ENCODE data around the gene SULT1C2.

SULT1C2 gene

GRCh38 chr2:108297436-108298141 lies 8.9 kb downstream of the SULT1C2 start:
- TF ChIP-seq CTCF (IDR thresholded peaks at IDR 0.05), result no peak

DNA sequence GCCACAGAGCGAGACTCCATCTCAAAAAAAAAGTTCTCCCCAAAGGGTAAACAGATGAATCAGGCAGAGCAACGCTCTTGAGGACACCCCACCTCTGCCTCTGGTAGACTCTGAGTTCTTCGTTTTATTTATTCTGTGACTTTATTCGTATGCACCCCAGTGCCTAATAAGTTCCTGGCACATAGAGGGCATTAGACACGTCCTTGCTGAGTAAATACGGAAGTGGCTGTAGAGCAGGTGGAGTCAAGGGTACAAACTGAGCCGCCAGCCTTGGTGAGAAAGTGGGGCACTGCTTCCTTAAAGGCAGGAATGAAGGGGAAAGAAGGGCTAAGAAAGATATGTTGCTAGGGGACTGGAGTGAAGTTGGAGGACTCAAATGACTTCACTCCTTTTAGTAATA lies 12.9 kb downstream of the SULT1C2 start:
- no peak for TF ChIP-seq CTCF (IDR thresholded peaks at IDR 0.05)

- TF ChIP-seq CTCF (IDR thresholded peaks at IDR 0.05), result no peak
Observed at GRCh38 chr2:108304975-108305374, 16.3 kb downstream of the SULT1C2 start.

DNA sequence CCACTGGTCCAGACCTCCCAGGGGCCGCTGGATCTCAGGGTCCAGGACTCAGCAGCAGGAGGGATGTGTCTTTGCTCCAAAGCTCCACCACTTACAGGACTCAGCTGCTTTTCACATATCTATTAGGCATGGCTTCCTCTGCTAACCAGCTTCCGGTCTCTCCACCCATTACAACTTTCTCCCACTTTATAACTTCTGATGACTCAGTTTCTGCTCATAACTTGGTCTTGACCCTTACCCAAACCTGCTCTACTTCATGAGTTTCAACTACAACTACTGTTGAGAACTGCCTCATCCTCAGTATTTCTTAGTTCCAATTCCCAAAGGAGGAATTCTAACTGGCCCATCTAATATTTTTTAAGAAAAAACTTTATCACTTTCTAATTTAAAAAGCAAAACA lies 17.2 kb downstream of the SULT1C2 start:
- TF ChIP-seq CTCF (IDR thresholded peaks at IDR 0.05), result no peak

GRCh38 chr2:108309903-108310302 lies 21.2 kb downstream of the SULT1C2 start:
- TF ChIP-seq CTCF (IDR thresholded peaks at IDR 0.05), result no peak

- no peak for TF ChIP-seq CTCF (IDR thresholded peaks at IDR 0.05)
Observed at GRCh38 chr2:108314586-108315296, 26.0 kb downstream of the SULT1C2 start.

DNA sequence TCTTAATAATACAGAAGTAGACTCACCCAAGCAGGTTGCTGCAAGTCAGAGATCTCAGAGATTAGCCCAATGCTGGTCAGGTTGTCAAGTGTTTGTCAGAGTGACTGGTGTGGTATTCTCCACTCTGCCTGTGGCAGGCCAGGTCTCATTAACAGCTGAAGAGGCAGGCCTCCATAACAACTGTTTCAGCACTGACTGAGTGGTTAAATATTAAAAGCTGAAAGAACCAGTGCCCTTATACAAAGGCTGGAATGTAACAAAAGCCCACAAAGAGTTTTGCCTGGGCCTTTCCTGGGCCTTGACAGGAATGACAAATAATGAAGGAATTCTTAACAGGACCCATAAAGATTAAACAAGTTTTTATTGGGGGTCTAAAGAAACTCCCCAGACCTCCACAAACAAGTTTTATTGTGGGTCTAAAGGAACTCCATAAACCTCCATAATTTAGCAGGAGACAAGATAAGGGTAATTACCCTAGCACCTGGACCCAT lies 26.8 kb downstream of the SULT1C2 start:
- no peak for TF ChIP-seq CTCF (IDR thresholded peaks at IDR 0.05)

Measured in LNCAP (cell line).